ENCODE data around the gene ZFP1.

DNA sequence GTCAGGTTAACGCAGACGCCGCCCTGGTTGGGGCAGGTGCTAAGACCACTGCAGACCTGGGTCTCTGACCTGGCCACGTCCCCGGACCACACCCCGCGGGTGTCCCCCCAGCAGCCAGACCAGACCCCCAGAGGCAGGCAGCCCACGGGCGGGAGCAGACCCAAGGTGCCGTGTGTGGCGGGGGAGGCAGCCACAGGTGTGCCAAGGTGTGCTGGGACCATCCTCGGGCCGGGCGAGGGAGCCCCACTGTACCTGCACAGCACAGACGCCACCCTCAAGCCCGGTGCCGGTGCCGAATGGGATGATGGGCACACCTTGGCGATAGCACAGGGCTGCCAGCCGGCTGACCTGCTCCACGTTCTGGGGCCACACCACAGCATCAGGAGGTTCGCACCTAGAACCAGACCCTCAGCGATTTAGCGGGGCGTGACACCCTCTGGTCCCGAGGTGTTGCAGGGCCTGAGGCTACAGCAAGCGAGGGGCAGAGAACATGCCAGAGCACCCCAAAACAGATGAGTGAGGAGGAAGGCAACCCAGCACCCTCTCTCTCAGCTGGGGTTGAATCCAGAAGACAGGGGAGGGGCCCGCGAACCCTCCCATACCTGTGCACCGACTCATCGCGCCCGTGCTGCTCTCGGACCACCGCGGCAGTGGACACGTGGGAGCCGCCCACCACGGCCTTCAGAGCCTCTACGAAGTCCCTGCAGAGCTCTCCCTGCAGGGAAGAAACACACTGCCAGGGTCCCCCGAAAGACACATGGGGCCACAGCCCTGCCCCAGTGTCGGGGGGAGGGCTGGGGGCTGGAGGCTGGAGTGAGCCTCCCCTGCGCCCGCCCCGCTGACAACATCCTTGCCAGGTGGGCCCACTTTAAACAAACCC lies 33.1 kb upstream of the ZFP1 start:
- no peak for TF ChIP-seq EZH2 (IDR thresholded peaks at IDR 0.05)
- no peak for TF ChIP-seq POLR2AphosphoS5 (IDR thresholded peaks at IDR 0.05; ENCODE audit: borderline replicate concordance, low read depth, low read length)
- TF ChIP-seq FOXP2 (optimal IDR thresholded peaks at IDR 0.05; ENCODE audit: control extremely low read depth, extremely low read length, insufficient read depth) = no peak
